ENCODE data around the gene NTNG1.

The NTNG1 gene

GRCh38 chr1:107342768-107343167 is 201.9 kb downstream of the NTNG1 start:
- Histone ChIP-seq H3K4me3 (ENCODE audit: low read depth in 1 of 2, low read length in 2 of 2) (no peak overlapping the region), H3K27ac (ENCODE audit: low read depth, low read length) (no peak overlapping the region), H3K4me1 (ENCODE audit: control insufficient read depth in 1 of 2, insufficient read depth in 2 of 2, low read length in 2 of 2) (no peaks in the 10 kb centered on the region), H3K9ac (ENCODE audit: low read depth in 1 of 2, low read length in 2 of 2) (no peak overlapping the region), H3K9me3 (ENCODE audit: control insufficient read depth in 1 of 2, low read length in 2 of 2) (no peaks in the 10 kb centered on the region), H3K27me3 (ENCODE audit: control insufficient read depth in 1 of 2, insufficient read depth in 2 of 2, low read length in 2 of 2) (no peaks in the 10 kb centered on the region), H3K36me3 (ENCODE audit: control insufficient read depth in 1 of 2, insufficient read depth in 2 of 2, low read length in 2 of 2) (no peaks in the 10 kb centered on the region)

GRCh38 chr1:107343601-107344000 is 202.8 kb downstream of the NTNG1 start:
- Histone ChIP-seq H3K9me3 (ENCODE audit: control insufficient read depth in 1 of 2, low read length in 2 of 2) (no peaks in the 10 kb centered on the region), H3K27me3 (ENCODE audit: control insufficient read depth in 1 of 2, insufficient read depth in 2 of 2, low read length in 2 of 2) (no peaks in the 10 kb centered on the region), H3K27ac (ENCODE audit: low read depth, low read length) (no peak overlapping the region), H3K4me3 (ENCODE audit: low read depth in 1 of 2, low read length in 2 of 2) (no peak overlapping the region), H3K36me3 (ENCODE audit: control insufficient read depth in 1 of 2, insufficient read depth in 2 of 2, low read length in 2 of 2) (no peaks in the 10 kb centered on the region), H3K9ac (ENCODE audit: low read depth in 1 of 2, low read length in 2 of 2) (no peak overlapping the region), H3K4me1 (ENCODE audit: control insufficient read depth in 1 of 2, insufficient read depth in 2 of 2, low read length in 2 of 2) (no peaks in the 10 kb centered on the region)

GRCh38 chr1:107344268-107344760 is 203.5 kb downstream of the NTNG1 start:
- Histone ChIP-seq H3K27me3 (ENCODE audit: control insufficient read depth in 1 of 2, insufficient read depth in 2 of 2, low read length in 2 of 2) (no peaks in the 10 kb centered on the region), H3K9me3 (ENCODE audit: control insufficient read depth in 1 of 2, low read length in 2 of 2) (no peaks in the 10 kb centered on the region), H3K27ac (ENCODE audit: low read depth, low read length) (no peak overlapping the region), H3K4me1 (ENCODE audit: control insufficient read depth in 1 of 2, insufficient read depth in 2 of 2, low read length in 2 of 2) (no peaks in the 10 kb centered on the region), H3K36me3 (ENCODE audit: control insufficient read depth in 1 of 2, insufficient read depth in 2 of 2, low read length in 2 of 2) (no peaks in the 10 kb centered on the region), H3K9ac (ENCODE audit: low read depth in 1 of 2, low read length in 2 of 2) (no peak overlapping the region), H3K4me3 (ENCODE audit: low read depth in 1 of 2, low read length in 2 of 2) (no peak overlapping the region)

- no peaks in the 10 kb centered on the region for H3K27me3 ChIP-seq (ENCODE audit: control insufficient read depth in 1 of 2, insufficient read depth in 2 of 2, low read length in 2 of 2)
- H3K27ac ChIP-seq (ENCODE audit: low read depth, low read length) = no peak overlapping the region
- no peak overlapping the region for H3K4me3 ChIP-seq (ENCODE audit: low read depth in 1 of 2, low read length in 2 of 2)
- no peaks in the 10 kb centered on the region for H3K4me1 ChIP-seq (ENCODE audit: control insufficient read depth in 1 of 2, insufficient read depth in 2 of 2, low read length in 2 of 2)
- no peaks in the 10 kb centered on the region for H3K9me3 ChIP-seq (ENCODE audit: control insufficient read depth in 1 of 2, low read length in 2 of 2)
- H3K9ac ChIP-seq (ENCODE audit: low read depth in 1 of 2, low read length in 2 of 2) = no peak overlapping the region
- H3K36me3 ChIP-seq (ENCODE audit: control insufficient read depth in 1 of 2, insufficient read depth in 2 of 2, low read length in 2 of 2) = no peaks in the 10 kb centered on the region
These were observed 204.0 kb downstream of the NTNG1 start for GRCh38 chr1:107344836-107345235.

GRCh38 chr1:107352850-107353249 is 212.0 kb downstream of the NTNG1 start:
- H3K4me3 ChIP-seq (ENCODE audit: low read depth in 1 of 2, low read length in 2 of 2) = no peak overlapping the region
- H3K9ac ChIP-seq (ENCODE audit: low read depth in 1 of 2, low read length in 2 of 2) = no peak overlapping the region
- H3K4me1 ChIP-seq (ENCODE audit: control insufficient read depth in 1 of 2, insufficient read depth in 2 of 2, low read length in 2 of 2) = no peaks in the 10 kb centered on the region
- H3K27ac ChIP-seq (ENCODE audit: low read depth, low read length) = no peak overlapping the region
- H3K36me3 ChIP-seq (ENCODE audit: control insufficient read depth in 1 of 2, insufficient read depth in 2 of 2, low read length in 2 of 2) = no peaks in the 10 kb centered on the region
- H3K9me3 ChIP-seq (ENCODE audit: control insufficient read depth in 1 of 2, low read length in 2 of 2) = no peaks in the 10 kb centered on the region
- H3K27me3 ChIP-seq (ENCODE audit: control insufficient read depth in 1 of 2, insufficient read depth in 2 of 2, low read length in 2 of 2) = no peaks in the 10 kb centered on the region

- no peak overlapping the region for H3K9ac ChIP-seq (ENCODE audit: low read depth in 1 of 2, low read length in 2 of 2)
- H3K4me3 ChIP-seq (ENCODE audit: low read depth in 1 of 2, low read length in 2 of 2) = no peak overlapping the region
- no peaks in the 10 kb centered on the region for H3K4me1 ChIP-seq (ENCODE audit: control insufficient read depth in 1 of 2, insufficient read depth in 2 of 2, low read length in 2 of 2)
- no peak overlapping the region for H3K27ac ChIP-seq (ENCODE audit: low read depth, low read length)
- no peaks in the 10 kb centered on the region for H3K9me3 ChIP-seq (ENCODE audit: control insufficient read depth in 1 of 2, low read length in 2 of 2)
- H3K27me3 ChIP-seq (ENCODE audit: control insufficient read depth in 1 of 2, insufficient read depth in 2 of 2, low read length in 2 of 2) = no peaks in the 10 kb centered on the region
- H3K36me3 ChIP-seq (ENCODE audit: control insufficient read depth in 1 of 2, insufficient read depth in 2 of 2, low read length in 2 of 2) = no peaks in the 10 kb centered on the region
These were observed 216.5 kb downstream of the NTNG1 start for GRCh38 chr1:107357376-107357775.

- no peak overlapping the region for H3K4me3 ChIP-seq (ENCODE audit: low read depth in 1 of 2, low read length in 2 of 2)
- H3K9ac ChIP-seq (ENCODE audit: low read depth in 1 of 2, low read length in 2 of 2) = no peak overlapping the region
- no peak overlapping the region for H3K27ac ChIP-seq (ENCODE audit: low read depth, low read length)
These were observed 217.9 kb downstream of the NTNG1 start for GRCh38 chr1:107358619-107359327.

GRCh38 chr1:107359472-107360241 is 218.8 kb downstream of the NTNG1 start:
- Histone ChIP-seq H3K4me3 (ENCODE audit: low read depth in 1 of 2, low read length in 2 of 2) (no peak overlapping the region), H3K27ac (ENCODE audit: low read depth, low read length) (no peak overlapping the region), H3K27me3 (ENCODE audit: control insufficient read depth in 1 of 2, insufficient read depth in 2 of 2, low read length in 2 of 2) (no peaks in the 10 kb centered on the region), H3K9ac (ENCODE audit: low read depth in 1 of 2, low read length in 2 of 2) (no peak overlapping the region), H3K36me3 (ENCODE audit: control insufficient read depth in 1 of 2, insufficient read depth in 2 of 2, low read length in 2 of 2) (no peaks in the 10 kb centered on the region), H3K9me3 (ENCODE audit: control insufficient read depth in 1 of 2, low read length in 2 of 2) (no peaks in the 10 kb centered on the region), H3K4me1 (ENCODE audit: control insufficient read depth in 1 of 2, insufficient read depth in 2 of 2, low read length in 2 of 2) (no peaks in the 10 kb centered on the region)

More at GRCh38 chr1:107358619-107359327, 217.9 kb downstream of the NTNG1 start:
- Histone ChIP-seq H3K4me1 (ENCODE audit: control insufficient read depth in 1 of 2, insufficient read depth in 2 of 2, low read length in 2 of 2) (no peaks in the 10 kb centered on the region), H3K27me3 (ENCODE audit: control insufficient read depth in 1 of 2, insufficient read depth in 2 of 2, low read length in 2 of 2) (no peaks in the 10 kb centered on the region), H3K36me3 (ENCODE audit: control insufficient read depth in 1 of 2, insufficient read depth in 2 of 2, low read length in 2 of 2) (no peaks in the 10 kb centered on the region), H3K9me3 (ENCODE audit: control insufficient read depth in 1 of 2, low read length in 2 of 2) (no peaks in the 10 kb centered on the region)

GRCh38 chr1:107362468-107363140 is 221.8 kb downstream of the NTNG1 start:
- Histone ChIP-seq H3K27me3 (ENCODE audit: control insufficient read depth in 1 of 2, insufficient read depth in 2 of 2, low read length in 2 of 2) (no peaks in the 10 kb centered on the region), H3K9me3 (ENCODE audit: control insufficient read depth in 1 of 2, low read length in 2 of 2) (no peaks in the 10 kb centered on the region), H3K4me3 (ENCODE audit: low read depth in 1 of 2, low read length in 2 of 2) (no peak overlapping the region), H3K9ac (ENCODE audit: low read depth in 1 of 2, low read length in 2 of 2) (no peak overlapping the region), H3K36me3 (ENCODE audit: control insufficient read depth in 1 of 2, insufficient read depth in 2 of 2, low read length in 2 of 2) (no peaks in the 10 kb centered on the region), H3K27ac (ENCODE audit: low read depth, low read length) (no peak overlapping the region), H3K4me1 (ENCODE audit: control insufficient read depth in 1 of 2, insufficient read depth in 2 of 2, low read length in 2 of 2) (no peaks in the 10 kb centered on the region)

- Histone ChIP-seq H3K9me3 (ENCODE audit: control insufficient read depth in 1 of 2, low read length in 2 of 2) (no peaks in the 10 kb centered on the region), H3K4me3 (ENCODE audit: low read depth in 1 of 2, low read length in 2 of 2) (no peak overlapping the region), H3K36me3 (ENCODE audit: control insufficient read depth in 1 of 2, insufficient read depth in 2 of 2, low read length in 2 of 2) (no peaks in the 10 kb centered on the region), H3K27ac (ENCODE audit: low read depth, low read length) (no peak overlapping the region), H3K27me3 (ENCODE audit: control insufficient read depth in 1 of 2, insufficient read depth in 2 of 2, low read length in 2 of 2) (no peaks in the 10 kb centered on the region), H3K9ac (ENCODE audit: low read depth in 1 of 2, low read length in 2 of 2) (no peak overlapping the region), H3K4me1 (ENCODE audit: control insufficient read depth in 1 of 2, insufficient read depth in 2 of 2, low read length in 2 of 2) (no peaks in the 10 kb centered on the region)
These were observed 222.3 kb downstream of the NTNG1 start for GRCh38 chr1:107363154-107363553.
